Activated T-cell treated with anti-CD3 and anti-CD28 coated beads, Interleukin-2, amount 50 U/mL, for 72 hours (primary cell): ENCODE data around the gene SPDYE9. TPM values are rescaled to one million over a fixed set of nuclear protein-coding genes. Genes with fewer than 3 reads are reported as not detected.
"Not testable (repeated sequence)": the region's sequence is repeated elsewhere in the genome, so short reads cannot be mapped to it uniquely, and the experiment has no call there.

Source experiments
- ATAC-seq, 2 donors: fragments of 150-1000 bp; cut with Tn5 transposase; replicated peaks in 1 of 2; 2 replicates each; pipeline ENCODE4 v1.10.0; 2021; ENCODE audit warnings: moderate library complexity in 2 of 2, mild to moderate bottlenecking in 1 of 2
- DNase-seq, 2 donors: peaks; one replicate each; pipeline ENCODE4 v3.0.0; 2021 to 2022; ENCODE audit warnings: mixed read lengths in 1 of 2
- H3K27ac Mint-ChIP-seq: one replicate; pipeline ENCODE4 v1.8.0; 2022; ENCODE audit warnings: mild to moderate bottlenecking, moderate library complexity, mixed read lengths
- H3K27me3 Mint-ChIP-seq: one replicate; pipeline ENCODE4 v1.8.0; 2022; ENCODE audit warnings: low read depth, mixed read lengths
- H3K36me3 Mint-ChIP-seq, 2 donors: one replicate each; pipeline ENCODE4 v1.8.0; 2022; ENCODE audit warnings: mixed read lengths in 2 of 2, mild to moderate bottlenecking in 1 of 2; ENCODE audit not compliant: insufficient read depth in 2 of 2
- H3K4me1 Mint-ChIP-seq: one replicate; pipeline ENCODE4 v1.8.0; 2022; ENCODE audit warnings: low read depth, mixed read lengths
- H3K4me3 Mint-ChIP-seq, 2 donors: one replicate each; pipeline ENCODE4 v1.8.0; 2022; ENCODE audit warnings: mild to moderate bottlenecking in 2 of 2, mixed read lengths in 2 of 2, moderate library complexity in 2 of 2
- H3K9me3 Mint-ChIP-seq, 2 donors: one replicate each; pipeline ENCODE4 v1.8.0; 2022; ENCODE audit warnings: mixed read lengths in 2 of 2
- total RNA-seq, 2 donors: library from RNA; stranded (reverse); gene quantifications; one replicate each; pipeline ENCODE4 v1.2.3, GENCODE V29; 2022

SPDYE9 gene, protein sequence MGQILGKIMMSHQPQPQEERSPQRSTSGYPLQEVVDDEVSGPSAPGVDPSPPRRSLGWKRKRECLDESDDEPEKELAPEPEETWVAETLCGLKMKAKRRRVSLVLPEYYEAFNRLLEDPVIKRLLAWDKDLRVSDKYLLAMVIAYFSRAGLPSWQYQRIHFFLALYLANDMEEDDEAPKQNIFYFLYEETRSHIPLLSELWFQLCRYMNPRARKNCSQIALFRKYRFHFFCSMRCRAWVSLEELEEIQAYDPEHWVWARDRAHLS
- total RNA-seq, result not detected

DNA sequence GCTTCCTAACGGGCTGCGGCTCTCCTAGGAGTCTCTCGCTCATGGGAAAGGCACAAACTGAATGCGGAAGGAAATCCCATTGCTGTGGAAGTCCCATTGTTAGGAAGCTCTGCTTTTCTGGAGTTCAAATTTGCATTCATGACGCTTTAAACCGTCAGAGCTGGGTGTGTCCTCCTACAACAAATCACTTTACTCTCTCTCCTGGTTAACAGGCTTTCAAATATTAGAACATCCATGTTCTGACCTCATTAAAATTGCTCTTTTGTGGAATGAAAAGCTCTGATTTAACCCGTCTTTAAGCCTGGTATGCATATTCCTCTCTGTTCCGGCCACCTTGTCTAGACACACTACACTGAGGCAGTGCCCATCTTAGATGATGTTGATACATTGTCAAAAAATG lies at the start of gene SPDYE9:
TSS of gene SPDYE9 (minus strand) at position 101 of the 400 bp plus-strand sequence. CDS start 1,800 bp downstream, outside the sequence.
- H3K27ac Mint-ChIP-seq, H3K36me3 Mint-ChIP-seq, H3K4me1 Mint-ChIP-seq, ATAC-seq, H3K4me3 Mint-ChIP-seq, H3K9me3 Mint-ChIP-seq, DNase-seq, H3K27me3 Mint-ChIP-seq: not testable (repeated sequence)

DNA sequence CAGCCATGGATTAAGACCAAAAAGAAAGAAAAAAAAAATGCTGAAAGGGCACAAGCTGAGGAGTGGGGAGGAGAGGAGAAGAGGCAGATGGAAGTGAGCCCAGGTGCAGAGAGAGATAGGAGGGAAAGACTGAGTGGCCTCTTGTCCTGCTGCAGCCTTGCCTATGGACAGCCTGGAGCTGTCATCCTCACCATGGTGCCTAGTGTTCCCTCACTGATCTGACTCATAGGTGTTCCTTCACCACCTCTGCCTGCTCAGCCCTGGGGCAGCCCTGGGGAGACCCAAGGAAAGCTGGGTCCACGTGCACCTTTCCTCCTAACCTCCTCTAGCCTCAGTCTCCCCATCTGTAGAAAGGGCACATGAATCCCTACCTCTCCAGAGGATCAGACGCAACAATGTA lies 49.0 kb upstream of the SPDYE9 start:
- ATAC-seq, result peak in 1 of 2 donors; percentile 31
- not testable (repeated sequence) for H3K9me3 Mint-ChIP-seq, H3K27me3 Mint-ChIP-seq, H3K27ac Mint-ChIP-seq, H3K4me3 Mint-ChIP-seq, DNase-seq, H3K36me3 Mint-ChIP-seq, H3K4me1 Mint-ChIP-seq

DNA sequence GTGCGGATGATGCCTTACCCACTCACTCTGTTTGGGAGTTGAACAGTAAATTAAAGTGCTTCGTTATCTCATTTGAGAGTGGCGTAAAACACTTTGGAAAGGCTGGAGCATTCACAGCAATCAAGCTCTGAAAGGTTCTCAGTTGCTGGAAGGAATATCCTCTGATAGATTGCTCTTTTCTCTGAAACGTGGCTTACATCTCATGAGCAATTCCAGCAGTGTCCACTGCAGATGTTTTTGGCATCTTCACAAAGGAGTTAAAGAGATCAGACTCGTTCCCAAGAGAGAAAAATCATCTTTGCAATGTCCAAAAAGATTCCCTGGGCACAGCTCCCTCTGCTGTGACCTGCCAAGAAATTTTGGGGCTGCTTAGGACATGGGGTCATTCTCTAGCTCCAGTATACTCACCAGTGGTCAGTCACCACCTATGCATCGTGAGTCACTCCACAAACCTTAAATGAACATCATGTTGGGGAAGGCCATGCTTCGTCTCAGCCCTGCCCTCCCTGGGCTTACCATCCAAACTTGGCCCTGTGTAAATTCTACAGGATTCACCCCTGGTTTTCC lies 46.9 kb upstream of the SPDYE9 start:
- H3K4me1 Mint-ChIP-seq, H3K9me3 Mint-ChIP-seq, DNase-seq, H3K4me3 Mint-ChIP-seq, H3K36me3 Mint-ChIP-seq, H3K27ac Mint-ChIP-seq, H3K27me3 Mint-ChIP-seq, ATAC-seq: not testable (repeated sequence)

DNA sequence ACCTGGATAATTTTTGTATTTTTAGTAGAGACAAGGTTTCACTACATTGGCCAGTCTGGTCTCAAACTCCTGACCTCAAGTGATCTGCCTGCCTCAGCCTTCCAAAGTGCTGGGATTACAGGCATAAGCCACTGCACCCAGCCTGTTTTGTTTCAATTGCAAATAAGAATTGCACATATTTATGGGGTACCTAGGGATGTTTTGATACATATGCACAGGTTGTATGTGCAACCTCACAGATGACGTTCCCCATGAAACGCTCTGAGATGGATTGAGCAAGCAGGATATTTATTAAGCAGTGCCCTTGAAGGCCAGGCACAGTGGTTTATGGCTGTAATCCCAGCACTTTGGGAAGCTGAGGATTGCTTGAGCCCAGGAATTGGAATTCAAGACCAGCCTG lies 44.8 kb upstream of the SPDYE9 start:
- H3K27me3 Mint-ChIP-seq, ATAC-seq, H3K36me3 Mint-ChIP-seq, H3K9me3 Mint-ChIP-seq, H3K4me3 Mint-ChIP-seq, DNase-seq, H3K4me1 Mint-ChIP-seq, H3K27ac Mint-ChIP-seq: not testable (repeated sequence)

DNA sequence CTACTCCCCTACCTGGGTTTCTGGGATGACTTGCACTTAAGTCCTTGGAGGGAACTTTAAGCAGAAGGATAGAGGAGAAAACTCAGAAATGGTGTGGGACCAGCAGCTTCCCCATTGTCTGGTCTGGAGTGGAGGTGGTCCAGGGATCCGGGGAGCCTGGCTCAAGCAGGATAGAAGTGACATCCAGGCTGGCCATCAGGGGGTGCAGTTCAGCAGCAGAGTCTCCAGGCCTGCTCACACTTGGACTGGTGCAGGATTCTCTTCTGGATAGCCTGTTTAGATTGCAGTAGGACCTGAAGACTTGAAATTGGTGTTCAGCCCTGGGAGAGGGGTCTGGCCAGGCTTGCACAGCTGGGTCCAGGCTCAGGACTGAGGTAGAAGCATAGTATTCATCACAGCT lies 38.3 kb upstream of the SPDYE9 start:
- H3K4me3 Mint-ChIP-seq, DNase-seq, H3K27me3 Mint-ChIP-seq, H3K9me3 Mint-ChIP-seq, H3K36me3 Mint-ChIP-seq, H3K27ac Mint-ChIP-seq, H3K4me1 Mint-ChIP-seq: not testable (repeated sequence)
- ATAC-seq, result peak in 1 of 2 donors; percentile 19

DNA sequence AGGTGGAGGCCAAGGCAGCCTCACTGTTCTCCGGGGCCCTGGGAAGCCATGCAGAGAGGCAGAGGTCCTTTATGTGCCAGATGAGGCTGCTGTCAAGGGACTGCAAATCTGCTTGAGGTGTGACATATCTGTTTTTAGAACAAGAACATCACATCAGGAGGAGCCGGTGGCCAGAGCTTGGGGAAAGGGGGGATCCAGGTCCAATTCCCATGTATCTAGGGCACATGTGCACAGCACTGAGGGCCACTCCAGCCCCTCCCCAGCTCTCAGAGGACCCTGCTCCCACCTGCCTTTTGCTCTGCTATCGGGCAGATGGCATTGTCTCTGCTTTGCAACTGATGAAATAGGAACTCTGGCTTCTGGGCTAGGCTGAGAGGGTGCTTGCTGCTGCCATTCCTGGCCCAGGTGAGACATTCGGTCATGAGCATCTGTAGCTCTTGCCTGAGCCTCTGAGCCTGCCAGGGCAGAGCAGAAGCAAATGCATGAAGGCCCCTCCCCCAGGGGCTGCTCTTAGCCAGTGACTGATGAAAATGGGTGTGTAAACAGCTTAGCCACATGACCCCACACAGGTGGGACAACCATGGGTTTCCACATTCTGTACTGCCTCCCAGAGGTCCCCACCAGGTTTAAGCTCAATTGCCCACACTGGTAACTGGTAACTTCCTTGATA lies 37.1 kb upstream of the SPDYE9 start:
- not testable (repeated sequence) for H3K4me3 Mint-ChIP-seq, H3K27me3 Mint-ChIP-seq, H3K9me3 Mint-ChIP-seq, H3K36me3 Mint-ChIP-seq, DNase-seq, H3K27ac Mint-ChIP-seq, H3K4me1 Mint-ChIP-seq
- peak in 1 of 2 donors; percentile 9 for ATAC-seq

DNA sequence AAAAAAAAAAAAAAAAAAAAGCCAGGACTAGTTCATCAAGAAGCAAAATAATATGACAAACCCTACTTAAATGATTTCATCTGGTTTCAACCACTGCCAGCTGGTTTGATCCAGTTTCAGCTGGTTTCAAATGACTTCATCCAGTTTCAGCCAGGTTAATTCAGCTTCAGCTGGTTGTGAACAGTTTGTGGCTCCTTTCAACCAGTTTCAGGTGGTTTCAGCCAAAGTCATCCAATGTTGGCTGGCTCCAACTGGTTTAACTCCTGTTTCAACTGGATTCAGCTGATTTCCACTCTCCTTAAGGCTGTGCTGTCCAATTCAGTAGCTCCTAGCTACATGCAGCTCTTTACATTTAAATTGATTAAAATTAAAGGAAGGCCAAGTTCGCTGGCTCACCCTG lies 32.3 kb upstream of the SPDYE9 start:
- not testable (repeated sequence) for H3K27me3 Mint-ChIP-seq, H3K9me3 Mint-ChIP-seq, DNase-seq, H3K27ac Mint-ChIP-seq, H3K36me3 Mint-ChIP-seq, H3K4me3 Mint-ChIP-seq, H3K4me1 Mint-ChIP-seq
- peak; percentile 85 to 88 for ATAC-seq

DNA sequence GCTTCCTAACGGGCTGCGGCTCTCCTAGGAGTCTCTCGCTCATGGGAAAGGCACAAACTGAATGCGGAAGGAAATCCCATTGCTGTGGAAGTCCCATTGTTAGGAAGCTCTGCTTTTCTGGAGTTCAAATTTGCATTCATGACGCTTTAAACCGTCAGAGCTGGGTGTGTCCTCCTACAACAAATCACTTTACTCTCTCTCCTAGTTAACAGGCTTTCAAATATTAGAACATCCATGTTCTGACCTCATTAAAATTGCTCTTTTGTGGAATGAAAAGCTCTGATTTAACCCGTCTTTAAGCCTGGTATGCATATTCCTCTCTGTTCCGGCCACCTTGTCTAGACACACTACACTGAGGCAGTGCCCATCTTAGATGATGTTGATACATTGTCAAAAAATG lies 28.0 kb downstream of the SPDYE9 start, which contains the start of gene SPDYE11:
TSS of gene SPDYE11 (minus strand) at position 101 of the 400 bp plus-strand sequence. CDS start 1,800 bp downstream, outside the sequence.
- not testable (repeated sequence) for H3K36me3 Mint-ChIP-seq, DNase-seq, H3K4me3 Mint-ChIP-seq, H3K9me3 Mint-ChIP-seq, H3K27ac Mint-ChIP-seq, H3K4me1 Mint-ChIP-seq, H3K27me3 Mint-ChIP-seq, ATAC-seq

DNA sequence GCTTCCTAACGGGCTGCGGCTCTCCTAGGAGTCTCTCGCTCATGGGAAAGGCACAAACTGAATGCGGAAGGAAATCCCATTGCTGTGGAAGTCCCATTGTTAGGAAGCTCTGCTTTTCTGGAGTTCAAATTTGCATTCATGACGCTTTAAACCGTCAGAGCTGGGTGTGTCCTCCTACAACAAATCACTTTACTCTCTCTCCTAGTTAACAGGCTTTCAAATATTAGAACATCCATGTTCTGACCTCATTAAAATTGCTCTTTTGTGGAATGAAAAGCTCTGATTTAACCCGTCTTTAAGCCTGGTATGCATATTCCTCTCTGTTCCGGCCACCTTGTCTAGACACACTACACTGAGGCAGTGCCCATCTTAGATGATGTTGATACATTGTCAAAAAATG lies 56.2 kb downstream of the SPDYE9 start, which contains the start of gene SPDYE8:
TSS of gene SPDYE8 (minus strand) at position 101 of the 400 bp plus-strand sequence. CDS start 1,800 bp downstream, outside the sequence.
- H3K27me3 Mint-ChIP-seq, H3K9me3 Mint-ChIP-seq, H3K27ac Mint-ChIP-seq, H3K4me3 Mint-ChIP-seq, H3K36me3 Mint-ChIP-seq, DNase-seq, ATAC-seq, H3K4me1 Mint-ChIP-seq: not testable (repeated sequence)

Other genes starting within 250 kb of the SPDYE9 start
- gene POM121, start 160.9 kb downstream of the SPDYE9 start, total RNA-seq, result 10 to 100 TPM; 63.4 to 68.0 TPM
- 1 to 10 TPM; 1.8 TPM for gene TRIM74, start 116.6 kb downstream of the SPDYE9 start, total RNA-seq
- gene SPDYE8, start 56.3 kb downstream of the SPDYE9 start, total RNA-seq, result not detected
- gene SPDYE11, start 28.1 kb downstream of the SPDYE9 start, total RNA-seq, result not detected
- gene NSUN5, start 222.8 kb upstream of the SPDYE9 start, total RNA-seq, result 10 to 100 TPM; 53.5 to 60.5 TPM
- gene TRIM50, start 242.0 kb upstream of the SPDYE9 start, total RNA-seq, result not detected
- gene FKBP6, start 242.1 kb upstream of the SPDYE9 start, total RNA-seq, result not detected